Measurements from ENCODE around the gene RCAN3.
"Not testable (repeated sequence)": the region's sequence is repeated elsewhere in the genome, so short reads cannot be mapped to it uniquely, and the experiment has no call there.

- TF ChIP-seq CTCF (IDR thresholded peaks at IDR 0.05; ENCODE audit: low read length); EZH2 (optimal IDR thresholded peaks at IDR 0.05; ENCODE audit: low read depth, low read length): not testable (repeated sequence)
These were observed 17.6 kb downstream of the RCAN3 start for GRCh38 chr1:24520282-24520681.

Data from MM.1S (cell line).